ENCODE results near the gene NPPA.
A peak's percentile ranks its signal among the peaks of the same experiment; 100 is the strongest.

NPPA gene

GRCh38 chr1:11796036-11796828, 51.4 kb downstream of the NPPA start:
- peaks cover 57% of the 10 kb centered on the region for H3K36me3 Mint-ChIP-seq (ENCODE audit: low read depth)
- peak overlapping the region in 2 of 3 experiments; percentile 19 to 21 for H3K4me3 Mint-ChIP-seq
- peak overlapping the region; percentile 80 to 95 (median 80) for H3K27ac Mint-ChIP-seq
- no peaks in the 10 kb centered on the region for H3K27me3 Mint-ChIP-seq (ENCODE audit: low read depth)
- H3K9me3 Mint-ChIP-seq: no peaks in the 10 kb centered on the region
- TF ChIP-seq CTCF (IDR thresholded peaks at IDR 0.05; ENCODE audit: unreplicated experiment in 3 of 3): no peak
- peaks cover 37% of the 10 kb centered on the region for H3K4me1 Mint-ChIP-seq
